H1 (cell line): ENCODE measurements around the gene RIMBP2. TPM values are rescaled to one million over a fixed set of nuclear protein-coding genes. Genes with fewer than 3 reads are reported as not detected.

Experiments used
- CTCF ChIA-PET: fragments of 300-600 bp; sonication (Branson Sonifier 250); formaldehyde crosslinking; loops from one replicate; lab custom pipeline; 2021; ENCODE audit not compliant: partially characterized antibody; lab: Charles Lee
- POLR2A ChIA-PET: fragments of 300-600 bp; sonication (Branson Sonifier 250); formaldehyde crosslinking; loops from one replicate; lab custom pipeline; 2021; ENCODE audit warnings: inconsistent platforms; ENCODE audit not compliant: partially characterized antibody; lab: Charles Lee
- DNase-seq, 2 experiments: peaks; one replicate each; pipeline versions ENCODE4 v3.0.0 to v3.0.0-alpha.2; 2010 to 2022; ENCODE audit warnings: low spot score in 2 of 2, low read depth in 1 of 2, mixed read lengths in 1 of 2
- FAIRE-seq: peaks from 2 replicates; lab custom pipeline; 2011; peaks lifted over from hg19 to GRCh38; lab: Jason Lieb, UNC
- H2AFZ ChIP-seq: 2 replicates; pipeline ENCODE4 v1.8.1; 2012; ENCODE audit warnings: low read length, inconsistent platforms
- H2AK5ac ChIP-seq: 2 replicates; pipeline ENCODE4 v1.6.1; 2013; ENCODE audit warnings: low read depth, low read length
- H2BK120ac ChIP-seq: replicated peaks from 2 replicates; pipeline ENCODE3; 2013; ENCODE audit warnings: low read depth, low read length, inconsistent platforms
- H2BK12ac ChIP-seq: 2 replicates; pipeline ENCODE4 v1.6.1; 2013; ENCODE audit warnings: low read depth, low read length
- H2BK15ac ChIP-seq: 2 replicates; pipeline ENCODE4 v1.6.1; 2013; ENCODE audit warnings: low read length
- H2BK20ac ChIP-seq: 2 replicates; pipeline ENCODE4 v1.6.1; 2013; ENCODE audit warnings: low read length
- H2BK5ac ChIP-seq: 2 replicates; pipeline ENCODE4 v1.6.1; 2013; ENCODE audit warnings: low read depth, low read length
- H3K14ac ChIP-seq: 2 replicates; pipeline ENCODE4 v1.6.1; 2013; ENCODE audit warnings: inconsistent platforms; ENCODE audit not compliant: insufficient read length
- H3K18ac ChIP-seq: 2 replicates; pipeline ENCODE4 v1.6.1; 2013; ENCODE audit warnings: low read length; ENCODE audit errors: extremely low read depth
- H3K23ac ChIP-seq: 2 replicates; pipeline ENCODE4 v1.6.1; 2013; ENCODE audit warnings: inconsistent platforms; ENCODE audit not compliant: insufficient read length
- H3K23me2 ChIP-seq: 2 replicates; pipeline ENCODE4 v1.6.1; 2013; ENCODE audit warnings: low read depth, low read length
- H3K27ac ChIP-seq: 2 replicates; pipeline ENCODE4 v1.6.1; 2011; ENCODE audit warnings: low read depth, low read length, inconsistent platforms
- H3K27me3 ChIP-seq, 4 experiments: replicated peaks in 1 of 4; 1 replicate in 1 of 4; 2 replicates in 3 of 4; pipeline versions ENCODE4 v1.6.1 to v1.8.1; 2011 to 2013; ENCODE audit warnings: low read length in 3 of 4, mild to moderate bottlenecking in 3 of 4, inconsistent platforms in 2 of 4, mixed read lengths in 2 of 4, moderate library complexity in 1 of 4; ENCODE audit not compliant: control insufficient read depth in 3 of 4, insufficient read depth in 3 of 4; ENCODE audit errors: extremely low read depth in 1 of 4
- H3K36me3 ChIP-seq, 4 experiments: 2 replicates each; pipeline versions ENCODE4 v1.6.1 to v1.8.1; 2011 to 2013; ENCODE audit warnings: mild to moderate bottlenecking in 4 of 4, low read length in 3 of 4, moderate library complexity in 2 of 4, control low read depth in 1 of 4, inconsistent platforms in 1 of 4; ENCODE audit not compliant: insufficient read depth in 4 of 4, control insufficient read depth in 2 of 4
- H3K4ac ChIP-seq: replicated peaks from 2 replicates; pipeline ENCODE3; 2013; ENCODE audit warnings: low read length, low read depth, mixed read lengths, inconsistent platforms; ENCODE audit not compliant: insufficient read length
- H3K4me1 ChIP-seq, 4 experiments: replicated peaks in 1 of 4; 1 replicate in 1 of 4; 2 replicates in 3 of 4; pipeline versions ENCODE4 v1.6.1 to v1.8.1; 2011 to 2013; ENCODE audit warnings: low read length in 3 of 4, inconsistent platforms in 2 of 4, mixed read lengths in 1 of 4; ENCODE audit not compliant: insufficient read depth in 4 of 4, control insufficient read depth in 3 of 4
- H3K4me2 ChIP-seq, 2 experiments: 2 replicates each; pipeline versions ENCODE4 v1.6.1 to v1.8.1; 2011 to 2013; ENCODE audit warnings: low read depth in 2 of 2, low read length in 2 of 2, control low read depth in 1 of 2, inconsistent platforms in 1 of 2, mild to moderate bottlenecking in 1 of 2; ENCODE audit not compliant: insufficient read depth in 1 of 2
- H3K4me3 ChIP-seq, 4 experiments: fragments of 200-600, 300-600 bp in 1 of 4; sonication (generic), shearing (Covaris generic), sonication (Bioruptor Twin) in 1 of 4; 2 replicates each; pipeline versions ENCODE4 v1.5.1 to v1.8.1; 2011 to 2016; ENCODE audit warnings: low read length in 4 of 4, low read depth in 3 of 4, control low read depth in 2 of 4, inconsistent platforms in 2 of 4, mild to moderate bottlenecking in 2 of 4, mixed read lengths in 1 of 4, moderate library complexity in 1 of 4; ENCODE audit not compliant: insufficient read depth in 2 of 4; ENCODE audit errors: extremely low read depth in 1 of 4
- H3K56ac ChIP-seq: replicated peaks from 2 replicates; pipeline ENCODE3; 2013; ENCODE audit warnings: low read depth, mild to moderate bottlenecking, mixed read lengths, low read length, inconsistent platforms; ENCODE audit not compliant: insufficient read length
- H3K79me1 ChIP-seq: 2 replicates; pipeline ENCODE4 v1.6.1; 2013; ENCODE audit warnings: low read depth, low read length, control low read depth
- H3K79me2 ChIP-seq, 2 experiments: 2 replicates each; pipeline versions ENCODE4 v1.6.1 to v1.8.1; 2012 to 2013; ENCODE audit warnings: low read length in 2 of 2, mild to moderate bottlenecking in 2 of 2, inconsistent platforms in 1 of 2; ENCODE audit not compliant: insufficient read depth in 2 of 2, control insufficient read depth in 1 of 2
- H3K9ac ChIP-seq, 4 experiments: replicated peaks in 1 of 4; 1 replicate in 1 of 4; 2 replicates in 3 of 4; pipeline versions ENCODE4 v1.6.1 to v1.8.1; 2011 to 2013; ENCODE audit warnings: low read depth in 3 of 4, low read length in 3 of 4, control low read depth in 2 of 4, mild to moderate bottlenecking in 2 of 4, moderate library complexity in 2 of 4, inconsistent platforms in 1 of 4; ENCODE audit errors: extremely low read depth in 1 of 4
- H3K9me3 ChIP-seq, 2 experiments: 2 replicates each; pipeline versions ENCODE4 v1.6.1 to v1.8.1; 2012 to 2013; ENCODE audit warnings: mild to moderate bottlenecking in 2 of 2, moderate library complexity in 2 of 2, control low read depth in 1 of 2, inconsistent platforms in 1 of 2, low read depth in 1 of 2, low read length in 1 of 2, mixed read lengths in 1 of 2; ENCODE audit not compliant: insufficient read depth in 2 of 2
- H4K20me1 ChIP-seq, 2 experiments: replicated peaks in 1 of 2; 2 replicates each; pipeline versions ENCODE3 to v1.8.1; 2011 to 2013; ENCODE audit warnings: inconsistent platforms in 2 of 2, low read length in 2 of 2, mild to moderate bottlenecking in 1 of 2; ENCODE audit not compliant: insufficient read depth in 2 of 2, control insufficient read depth in 1 of 2
- H4K5ac ChIP-seq: 2 replicates; pipeline ENCODE4 v1.6.1; 2013; ENCODE audit warnings: low read length, low read depth, mixed read lengths, inconsistent platforms; ENCODE audit not compliant: insufficient read length
- H4K8ac ChIP-seq: 2 replicates; pipeline ENCODE4 v1.8.0; 2013; ENCODE audit warnings: mild to moderate bottlenecking, moderate library complexity, low read length, inconsistent platforms; ENCODE audit not compliant: insufficient read depth; ENCODE audit errors: extremely low read depth
- H4K91ac ChIP-seq: replicated peaks from 2 replicates; pipeline ENCODE3; 2013; ENCODE audit warnings: low read length, mixed read lengths, inconsistent platforms; ENCODE audit not compliant: insufficient read length
- BCL11A ChIP-seq, 2 experiments: IDR thresholded peaks; one replicate each; pipeline ENCODE4 v1.6.1; 2011; ENCODE audit warnings: low read depth in 2 of 2, low read length in 2 of 2, mild to moderate bottlenecking in 2 of 2
- CBX5 ChIP-seq: fragments of 300-800, 300-1000 bp; sonication (generic); IDR thresholded peaks from 2 replicates; pipeline ENCODE4 v1.7.1; 2016; ENCODE audit warnings: antibody characterized with exemption, low read length, low read depth
- CTCF ChIP-seq, 3 experiments: IDR thresholded peaks; 1 replicate in 2 of 3; 2 replicates in 1 of 3; pipeline versions ENCODE4 v1.5.1 to v1.6.1; 2011; ENCODE audit warnings: low read length in 3 of 3, mild to moderate bottlenecking in 3 of 3, inconsistent platforms in 2 of 3, low read depth in 1 of 3, moderate library complexity in 1 of 3; ENCODE audit not compliant: insufficient read depth in 1 of 3; ENCODE audit errors: control extremely low read depth in 1 of 3
- EGR1 ChIP-seq: IDR thresholded peaks from 2 replicates; pipeline ENCODE4 v1.6.1; 2011; ENCODE audit warnings: low read depth, low read length, borderline replicate concordance
- RBBP5 ChIP-seq: IDR thresholded peaks from 2 replicates; pipeline ENCODE4 v1.7.1; 2012; ENCODE audit warnings: low read depth, mild to moderate bottlenecking, inconsistent platforms, low read length, moderate library complexity, borderline replicate concordance
- SIRT6 ChIP-seq: IDR thresholded peaks from one replicate; pipeline ENCODE4 v1.7.1; 2012; ENCODE audit warnings: low read length, inconsistent platforms
- WGBS, 2 experiments: shearing (Covaris generic) in 1 of 2; methylation state at CpG; one replicate each; pipeline versions ENCODE4 v1.1.6 to v1.1.7; 2013 to 2015; ENCODE audit warnings: low lambda C conversion rate in 2 of 2, mixed read lengths in 2 of 2, inconsistent platforms in 1 of 2, low coverage in 1 of 2, missing lambda C conversion rate in 1 of 2; ENCODE audit not compliant: insufficient replicate concordance in 2 of 2, insufficient coverage in 1 of 2, insufficient read length in 1 of 2; ENCODE audit errors: extremely low coverage in 1 of 2, missing lambda C conversion rate in 1 of 2; 5-methylcytosine and 5-hydroxymethylcytosine counted together
- polyA plus RNA-seq, 7 experiments: library from polyadenylated mRNA; depleted of rRNA in 3 of 7; stranded (reverse) in 5 of 7; unstranded in 2 of 7; fragments of >200 nt in 5 of 7; fragments of 200-250 nt in 2 of 7; gene quantifications; 1 replicate in 5 of 7; 2 replicates in 1 of 7; 4 replicates in 1 of 7; pipeline versions ENCODE4 v1.2.1 to v1.2.3, GENCODE V29; 2011 to 2013; ENCODE audit warnings: missing spikeins in 2 of 7, mixed read lengths in 2 of 7
- total RNA-seq: library from RNA; stranded (reverse); fragmentation: NEBNext Ultra II Directional; extraction: Animal tissue kit (Norgen Biotek cat#: 25700); gene quantifications from 2 replicates; pipeline ENCODE4 v1.2.1, GENCODE V29; 2021
- TF ChIP-seq, protein P1 (sequence below): IDR thresholded peaks from 2 replicates; pipeline ENCODE4 v1.6.1; 2011; ENCODE audit warnings: low read depth, mild to moderate bottlenecking, low read length; ENCODE audit not compliant: insufficient read depth

The RIMBP2 gene
- total and polyA plus RNA-seq, 2 of the 8 experiments (the other 6 are each of a cell fraction or from before 2014, with no cell fraction given) = 0.18 to 0.65 TPM

GRCh38 chr12:130716969-130717366 is 869 bp upstream of the RIMBP2 start:
- FAIRE-seq (no peak), DNase-seq (no peak)
- Histone ChIP-seq H3K23me2 (peaks cover 21% of the 10 kb centered on the region), H2AK5ac (no peak overlapping the region), H3K79me1 (no peaks in the 10 kb centered on the region), H3K36me3 (no peaks in the 10 kb centered on the region), H2BK5ac (no peak overlapping the region), H2BK120ac (no peak overlapping the region), H3K14ac (no peak overlapping the region), H2AFZ (no peak overlapping the region), H2BK20ac (no peak overlapping the region), H4K20me1 (peaks cover 0 to 4% of the 10 kb centered on the region in 2 experiments), H3K79me2 (no peaks in the 10 kb centered on the region), H3K4me3 (peak overlapping the region; percentile 67 to 71 (median 67)), H3K27me3 (peaks cover 37 to 66% (median 57%) of the 10 kb centered on the region in 4 experiments), H4K5ac (no peak overlapping the region), H2BK12ac (no peak overlapping the region), H4K8ac (no peak overlapping the region), H3K4me2 (peak overlapping the region; percentile 94 to 96), H3K23ac (no peak overlapping the region), H3K4me1 (peaks cover 4 to 18% (median 11%) of the 10 kb centered on the region in 4 experiments), H3K18ac (no peak overlapping the region), H3K9ac (no peak overlapping the region), H3K4ac (no peak overlapping the region), H3K27ac (no peak overlapping the region), H3K9me3 (peaks cover 7 to 8% of the 10 kb centered on the region in 2 experiments), H3K56ac (no peak overlapping the region), H4K91ac (no peak overlapping the region), H2BK15ac (no peak overlapping the region)
- ChIA-PET POLR2A (interaction anchor here (1.6 kb wide), 1 partner anchor 11 kb away, joined by 5 read pairs; no protein-coding TSS in a partner anchor), CTCF (interaction anchor here (0.7 to 3.0 kb wide), 6 partner anchors 8 to 55 kb away, joined by 3 to 22 read pairs (median 4); no protein-coding TSS in a partner anchor)
- WGBS, 2 experiments = 14% methylated on average over 8 of the region's 11 CpGs; no CpG with 5 or more reads in 1 of the 2 experiments
- TF ChIP-seq BCL11A (IDR thresholded peaks at IDR 0.05; ENCODE audit: low read depth in 2 of 2, low read length in 2 of 2) (no peak), SIRT6 (no peak), CBX5 (no peak), CTCF (IDR thresholded peaks at IDR 0.05; ENCODE audit: control extremely low read depth in 1 of 3, insufficient read depth in 1 of 3, low read depth in 1 of 3, low read length in 3 of 3) (no peak), EGR1 (no peak), RBBP5 (no peak)
- TF ChIP-seq, protein P1, sequence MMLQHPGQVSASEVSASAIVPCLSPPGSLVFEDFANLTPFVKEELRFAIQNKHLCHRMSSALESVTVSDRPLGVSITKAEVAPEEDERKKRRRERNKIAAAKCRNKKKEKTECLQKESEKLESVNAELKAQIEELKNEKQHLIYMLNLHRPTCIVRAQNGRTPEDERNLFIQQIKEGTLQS = no peak
